ENCODE measurements around the gene POU2AF3.

Gene POU2AF3

GRCh38 chr11:111329306-111330204 is 31.2 kb downstream of the POU2AF3 start:
- peak; percentile 66 for DNase-seq (ENCODE audit: low spot score)

- no peak for DNase-seq (ENCODE audit: low spot score)
Observed at GRCh38 chr11:111330234-111330893, 32.0 kb downstream of the POU2AF3 start.

GRCh38 chr11:111331711-111332479 is 33.5 kb downstream of the POU2AF3 start:
- DNase-seq (ENCODE audit: low spot score), result no peak

DNA sequence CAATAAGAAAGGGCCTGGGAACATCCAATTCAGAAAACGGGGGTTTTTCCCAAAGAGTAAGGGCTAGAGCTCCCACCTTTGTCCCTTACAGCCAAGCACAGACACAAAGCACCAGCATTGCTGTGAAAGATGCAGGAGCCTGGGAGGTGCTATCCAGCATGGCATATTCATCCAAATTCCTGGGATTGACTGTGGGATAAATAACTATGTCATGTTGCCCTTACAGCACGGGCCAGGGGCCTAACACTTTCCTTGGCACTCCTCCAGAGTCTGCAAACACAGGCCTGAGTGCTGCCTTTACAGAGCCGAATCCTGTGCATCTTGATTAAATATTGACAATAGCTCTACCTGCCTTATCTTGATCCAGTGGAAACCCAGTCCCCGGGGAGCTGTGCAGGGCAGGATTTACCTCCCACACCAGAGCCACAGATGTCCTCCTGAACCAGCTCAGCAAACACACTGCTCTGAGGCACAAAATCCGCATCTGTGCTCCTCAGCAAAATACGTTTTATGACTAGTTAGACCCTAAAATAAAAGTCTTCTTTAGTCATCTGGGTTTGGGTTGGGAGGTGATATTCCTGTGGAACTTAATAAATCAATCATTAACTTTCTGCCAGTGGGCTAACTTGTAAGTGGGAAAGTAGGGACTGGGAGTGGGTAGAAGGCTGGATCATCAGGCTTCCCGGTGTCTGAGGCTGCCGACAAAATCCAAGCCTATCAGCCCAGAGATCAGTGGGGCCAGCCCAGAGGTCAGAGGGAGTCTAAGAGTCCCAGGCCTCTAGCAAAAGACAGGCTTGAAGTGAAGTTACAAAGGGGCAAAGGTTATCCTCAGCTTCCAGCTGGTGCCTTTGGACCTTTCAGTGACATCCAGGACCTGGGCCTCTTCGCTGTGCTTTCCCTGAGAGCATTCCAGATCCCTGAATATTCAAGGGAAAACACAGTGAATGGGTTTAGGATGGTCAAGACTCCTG is 36.5 kb downstream of the POU2AF3 start:
- no peak for DNase-seq (ENCODE audit: low spot score)

DNA sequence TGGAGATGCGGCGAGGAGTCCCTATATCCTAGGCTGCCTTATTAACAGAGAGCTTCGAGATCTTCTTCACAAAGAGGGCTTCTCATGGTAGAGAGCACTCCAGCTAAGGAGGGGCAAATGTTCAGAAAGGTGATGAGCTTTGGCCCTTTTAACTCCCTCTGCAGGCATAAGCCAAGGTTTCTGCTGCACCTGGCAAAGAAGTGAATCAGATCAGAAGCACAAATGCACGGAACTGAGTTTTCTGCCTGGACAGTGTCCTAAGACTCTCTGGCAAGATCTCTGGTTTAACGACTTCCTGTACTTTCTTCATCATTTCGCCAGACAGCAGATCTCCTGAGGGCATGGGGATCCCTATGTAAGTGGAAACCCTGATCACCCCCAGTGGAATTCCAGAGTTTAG is 37.2 kb downstream of the POU2AF3 start:
- DNase-seq (ENCODE audit: low spot score), result no peak

GRCh38 chr11:111336062-111336461 is 37.7 kb downstream of the POU2AF3 start:
- no peak for DNase-seq (ENCODE audit: low spot score)

DNA sequence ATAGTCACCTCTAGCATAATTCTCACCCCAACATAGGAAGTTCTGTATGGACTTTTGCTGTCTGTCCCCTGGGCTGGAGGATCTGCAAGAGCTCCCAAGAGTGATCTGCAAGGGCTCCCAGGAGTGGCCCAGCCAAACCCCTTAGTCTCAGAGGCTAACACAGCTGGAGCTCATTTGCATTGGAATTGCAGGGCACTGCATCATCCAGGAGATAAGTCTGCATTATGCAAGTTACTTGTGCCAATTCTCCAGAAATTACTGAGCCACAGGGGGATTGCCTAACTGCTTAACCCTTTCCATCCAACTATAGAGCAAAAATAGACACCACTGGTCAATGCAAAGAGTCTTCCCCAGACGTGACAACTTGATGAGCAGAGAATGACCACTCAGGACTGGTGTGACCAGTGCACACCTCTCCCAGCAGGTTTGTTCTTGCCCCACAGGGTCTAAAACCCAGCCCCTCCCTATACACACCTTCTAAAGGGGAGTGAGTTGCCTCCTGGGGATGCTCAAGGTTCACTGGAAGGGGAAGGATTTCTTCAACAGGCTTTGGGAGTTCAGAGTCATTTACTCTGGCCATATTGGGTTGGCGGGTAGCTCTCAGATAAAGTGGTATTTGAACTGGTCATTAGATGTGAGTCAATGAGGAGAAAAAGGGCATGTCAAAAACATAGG is 38.4 kb downstream of the POU2AF3 start:
- DNase-seq (ENCODE audit: low spot score), result no peak

GRCh38 chr11:111339758-111340388 is 41.5 kb downstream of the POU2AF3 start:
- no peak for DNase-seq (ENCODE audit: low spot score)

GRCh38 chr11:111342329-111342728 is 44.0 kb downstream of the POU2AF3 start:
- DNase-seq (ENCODE audit: low spot score), result no peak

DNA sequence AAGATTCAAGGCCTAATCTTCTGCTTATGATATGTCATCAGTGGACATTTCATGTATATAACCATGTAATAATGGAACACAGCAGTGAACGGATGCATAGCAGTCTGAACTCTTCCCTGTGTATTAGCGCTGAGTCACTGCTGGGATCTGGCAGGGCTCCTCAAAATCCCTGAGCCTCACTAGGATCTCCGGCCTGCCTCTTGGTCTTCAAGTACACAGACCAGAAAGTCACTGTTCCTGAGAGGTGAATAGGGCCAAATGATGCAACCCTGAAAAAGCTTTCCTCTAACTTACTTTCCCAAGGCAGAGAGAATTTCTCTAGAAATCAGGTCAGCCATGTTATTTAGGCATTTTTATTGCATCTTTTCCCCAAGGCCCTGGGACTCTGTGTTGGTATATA is 45.7 kb downstream of the POU2AF3 start:
- DNase-seq (ENCODE audit: low spot score), result no peak

GRCh38 chr11:111347002-111347722 is 48.8 kb downstream of the POU2AF3 start:
- no peak for DNase-seq (ENCODE audit: low spot score)

DNA sequence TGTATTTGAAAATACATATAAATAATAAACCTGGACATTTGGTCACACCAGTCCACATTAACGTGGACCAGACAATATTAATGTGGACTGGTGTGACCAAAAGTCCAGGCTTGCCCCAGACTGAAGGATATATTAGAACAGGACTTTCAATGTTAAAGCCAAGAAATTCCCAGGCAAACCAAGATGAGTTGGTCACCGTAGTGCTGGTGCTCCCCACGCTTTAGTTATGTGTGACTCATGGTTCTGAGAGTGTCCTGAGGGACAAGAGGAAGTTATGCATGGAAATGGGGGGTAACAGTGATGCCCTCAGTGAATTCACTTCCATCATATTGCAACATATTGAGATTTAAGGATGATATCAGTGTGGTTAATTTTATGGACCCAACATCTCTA is 49.4 kb downstream of the POU2AF3 start:
- DNase-seq (ENCODE audit: low spot score), result no peak

DNA sequence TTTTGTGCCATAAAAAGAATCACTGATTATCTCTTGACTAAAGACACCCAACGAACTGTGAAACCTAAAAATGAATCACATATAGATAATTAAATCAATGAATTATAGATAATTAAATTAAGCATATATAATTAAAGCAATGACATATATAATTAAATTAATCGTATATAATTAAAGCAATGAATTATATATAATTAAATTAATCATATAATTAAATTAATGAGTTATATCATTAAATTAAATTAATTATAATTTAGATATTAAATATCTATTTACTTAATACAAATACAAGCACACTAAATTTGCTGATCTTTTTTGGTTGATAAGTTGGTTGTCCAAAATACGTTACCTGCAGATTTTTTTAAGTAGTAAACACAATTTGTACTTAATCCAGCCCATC is 49.8 kb downstream of the POU2AF3 start:
- DNase-seq (ENCODE audit: low spot score), result no peak

DNA sequence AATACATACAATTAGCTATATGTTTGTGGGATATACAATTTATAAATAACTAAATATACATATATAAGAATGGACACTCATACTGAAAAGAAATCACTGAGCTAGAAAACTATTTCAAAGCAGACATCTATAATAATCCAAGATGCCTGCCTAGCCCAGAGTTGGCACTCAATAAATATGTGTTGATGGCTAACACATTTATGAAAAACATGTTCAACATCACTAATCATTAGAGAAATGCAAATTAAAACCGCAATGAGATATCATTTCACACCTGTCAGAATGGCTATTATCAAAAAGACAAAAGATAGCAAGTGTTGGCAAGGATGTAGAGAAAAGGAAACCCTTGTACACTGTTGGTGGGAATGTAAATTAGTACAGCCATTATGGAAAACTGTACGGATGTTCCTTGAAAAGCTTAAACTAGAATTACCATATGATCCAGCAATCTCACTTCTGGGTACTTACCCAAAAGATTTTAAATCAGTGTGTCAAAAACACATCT is 50.9 kb downstream of the POU2AF3 start:
- DNase-seq (ENCODE audit: low spot score), result no peak

DNA sequence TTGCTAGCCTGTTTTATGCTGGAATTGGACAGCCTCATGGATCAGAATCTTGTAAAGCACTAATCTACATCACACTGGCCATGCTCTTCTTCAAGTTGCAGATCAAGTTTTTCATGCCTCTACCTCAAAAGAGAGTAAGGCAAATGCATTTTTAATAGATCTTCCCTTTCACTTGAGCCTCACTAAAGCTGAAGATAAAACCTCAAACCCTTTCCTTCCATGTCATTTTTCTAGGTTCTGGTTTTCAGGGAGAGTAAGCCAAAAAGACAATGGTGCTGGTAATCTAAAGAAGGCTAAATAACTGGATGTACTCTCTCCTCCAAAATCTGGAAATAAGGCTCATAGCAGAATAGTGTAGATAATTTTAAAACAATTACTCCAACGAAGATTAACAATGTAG is 52.5 kb downstream of the POU2AF3 start:
- DNase-seq (ENCODE audit: low spot score), result no peak

DNA sequence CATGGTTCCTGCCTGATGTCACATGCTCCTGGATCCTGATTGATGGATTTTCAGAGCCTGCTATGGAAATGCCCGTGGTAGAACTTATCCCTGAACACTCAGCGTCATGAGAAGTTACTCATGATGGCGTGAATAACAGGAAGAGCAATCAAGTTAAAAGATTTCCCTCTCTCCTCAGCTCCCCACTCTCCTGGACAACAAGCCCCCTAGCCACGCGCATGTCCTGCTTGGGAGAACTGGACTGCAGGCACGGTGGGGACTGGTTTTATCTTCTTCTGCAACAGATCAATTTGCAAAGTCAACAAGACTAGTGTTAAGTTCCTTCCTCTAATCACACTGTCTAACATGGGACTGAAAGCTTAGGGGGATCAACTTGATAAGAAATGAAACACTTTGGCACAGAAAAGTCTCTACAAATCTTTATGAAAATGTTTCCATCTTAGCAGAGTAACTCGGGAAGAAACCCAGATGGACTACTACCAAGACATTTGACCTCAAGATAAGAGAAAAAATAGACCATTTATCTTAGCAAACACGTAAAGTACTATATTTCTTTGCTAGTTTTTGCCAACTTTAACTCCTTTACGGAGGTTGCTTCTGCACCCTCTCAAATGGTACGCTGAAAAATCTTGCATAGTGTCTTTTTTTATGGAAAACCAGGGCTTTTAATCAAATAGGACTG is 53.2 kb downstream of the POU2AF3 start:
- no peak for DNase-seq (ENCODE audit: low spot score)

GRCh38 chr11:111352231-111352746 is 53.9 kb downstream of the POU2AF3 start:
- DNase-seq (ENCODE audit: low spot score), result no peak

- DNase-seq (ENCODE audit: low spot score), result no peak
Observed at GRCh38 chr11:111352935-111353710, 54.8 kb downstream of the POU2AF3 start.
